HG03103 (cell line): ENCODE results near the gene SLC46A1.
A peak's percentile ranks its signal among the peaks of the same experiment; 100 is the strongest.

Experiments used
- ATAC-seq: cut with Tn5 transposase; IDR thresholded peaks from one replicate; pipeline ENCODE4 v1.9.1; 2021; ENCODE audit warnings: low read depth; ENCODE audit not compliant: unreplicated experiment

The SLC46A1 gene

DNA sequence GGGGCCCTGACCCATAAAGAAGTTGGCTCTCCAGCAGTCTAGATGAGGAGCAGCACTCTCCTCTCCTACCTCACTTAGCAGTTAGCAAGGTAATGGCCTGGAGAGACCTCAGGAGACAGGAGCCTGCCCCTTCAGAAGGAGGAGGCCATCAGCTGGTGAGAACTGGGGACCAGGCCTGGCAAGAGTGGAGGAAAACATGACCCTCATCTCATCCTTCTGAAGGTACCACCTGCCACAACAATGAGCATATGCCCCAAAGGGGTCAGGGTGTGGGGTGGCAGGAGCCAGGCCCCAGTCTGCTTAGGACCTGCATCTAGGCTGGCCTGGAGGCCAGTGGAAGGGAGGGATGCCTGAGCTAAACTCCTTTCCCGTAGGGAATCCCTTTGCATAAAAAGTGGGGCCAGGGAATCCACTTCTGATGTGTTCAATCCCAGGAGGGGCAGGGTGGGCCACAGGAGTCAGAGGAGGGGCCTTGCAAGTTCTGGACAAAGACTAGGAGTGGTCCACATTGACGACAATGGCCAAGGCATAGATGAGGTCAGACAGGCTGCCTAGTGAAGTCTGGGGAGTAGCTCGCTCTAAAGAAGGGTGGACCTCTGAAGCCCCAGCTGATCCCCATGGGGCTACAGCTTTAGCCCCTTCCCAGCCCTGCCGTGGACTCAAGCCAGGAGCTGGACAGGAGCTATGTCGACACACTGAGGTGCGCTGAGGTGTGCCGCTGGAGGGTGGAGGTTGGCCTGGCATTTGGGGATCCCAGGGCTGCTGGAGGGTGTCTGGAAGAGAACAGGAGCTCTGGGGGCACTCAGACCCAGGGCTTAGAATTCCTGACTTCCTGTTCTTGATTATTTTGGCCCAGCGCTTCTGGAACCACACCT is 42.0 kb downstream of the SLC46A1 start:
- ATAC-seq = no peak

DNA sequence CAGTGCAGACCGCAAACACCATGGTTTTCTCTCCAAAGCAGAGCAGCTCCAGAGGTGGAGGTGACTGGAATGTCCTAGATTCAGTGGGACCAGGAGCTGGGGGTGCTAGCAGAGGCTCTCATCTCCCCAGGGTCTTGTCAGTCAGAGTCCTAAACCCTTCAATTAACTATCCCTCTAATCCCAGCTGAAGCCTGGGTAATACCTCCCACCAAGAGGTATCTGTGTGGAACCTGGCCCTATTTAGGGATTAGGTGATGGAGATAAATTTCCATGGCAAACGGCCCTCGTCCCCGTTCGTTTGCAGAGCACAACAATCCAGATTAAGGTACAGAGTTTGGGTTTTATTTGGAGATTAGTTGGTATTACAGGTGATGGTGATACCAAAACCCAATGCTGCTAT is 42.8 kb downstream of the SLC46A1 start:
- ATAC-seq = no peak

DNA sequence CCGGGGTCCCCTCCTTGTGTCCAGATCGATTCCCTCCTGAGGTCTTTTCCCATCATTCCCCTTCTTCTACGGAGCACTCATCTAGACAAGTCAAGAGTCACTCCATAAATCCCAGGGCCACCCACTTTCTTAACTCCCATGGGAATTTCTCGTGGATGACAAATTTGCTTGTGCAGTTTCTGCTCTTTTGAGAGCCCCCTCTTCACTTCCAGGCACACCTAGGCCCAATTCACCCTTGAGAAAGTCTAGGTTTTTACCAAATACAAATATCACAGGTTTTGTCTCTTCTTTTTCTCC is 48.2 kb downstream of the SLC46A1 start:
- no peak for ATAC-seq

DNA sequence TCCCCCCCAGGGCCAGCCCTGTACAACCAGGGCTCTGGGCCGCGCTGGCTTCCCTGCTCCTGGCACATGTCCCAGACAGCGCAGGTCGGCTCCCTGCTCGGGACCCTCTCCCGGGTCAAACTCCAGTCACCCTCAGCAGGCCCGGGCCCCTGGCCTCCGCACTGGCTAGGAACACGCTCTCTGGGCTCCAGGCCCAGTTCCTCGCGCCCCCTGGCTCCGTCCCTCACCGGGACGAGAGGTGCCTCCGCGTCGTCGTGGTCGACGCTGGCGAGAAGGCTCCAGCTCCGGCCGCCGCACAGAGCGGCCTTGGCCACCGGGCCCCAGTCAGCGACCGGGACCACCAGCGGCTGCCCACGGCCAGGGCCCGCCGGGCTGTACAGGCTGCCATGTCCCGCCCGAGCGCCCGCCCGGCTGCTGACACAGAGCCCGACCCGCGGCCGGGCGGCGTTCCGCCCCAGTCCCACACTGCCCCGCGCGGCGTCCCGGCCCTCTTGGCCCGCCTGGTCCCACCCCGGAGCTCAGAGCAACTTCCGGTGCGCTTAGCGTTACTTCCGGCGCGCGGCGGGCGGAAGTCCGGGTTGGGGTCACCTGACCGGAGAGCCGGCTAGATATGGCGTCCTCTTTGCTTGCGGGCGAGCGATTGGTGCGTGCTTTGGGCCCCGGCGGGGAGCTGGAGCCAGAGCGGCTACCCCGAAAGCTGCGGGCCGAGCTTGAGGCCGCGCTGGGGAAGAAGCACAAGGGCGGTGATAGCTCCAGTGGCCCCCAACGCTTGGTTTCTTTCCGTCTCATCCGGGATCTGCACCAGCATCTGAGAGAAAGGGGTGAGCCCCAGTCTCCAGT is 48.7 kb downstream of the SLC46A1 start, which contains the start of gene POLDIP2:
Gene POLDIP2 (minus strand): TSS at position 467 of the 840 bp plus-strand sequence. CDS start 79 bp downstream, at position 388.
- ATAC-seq = peak; percentile 93

DNA sequence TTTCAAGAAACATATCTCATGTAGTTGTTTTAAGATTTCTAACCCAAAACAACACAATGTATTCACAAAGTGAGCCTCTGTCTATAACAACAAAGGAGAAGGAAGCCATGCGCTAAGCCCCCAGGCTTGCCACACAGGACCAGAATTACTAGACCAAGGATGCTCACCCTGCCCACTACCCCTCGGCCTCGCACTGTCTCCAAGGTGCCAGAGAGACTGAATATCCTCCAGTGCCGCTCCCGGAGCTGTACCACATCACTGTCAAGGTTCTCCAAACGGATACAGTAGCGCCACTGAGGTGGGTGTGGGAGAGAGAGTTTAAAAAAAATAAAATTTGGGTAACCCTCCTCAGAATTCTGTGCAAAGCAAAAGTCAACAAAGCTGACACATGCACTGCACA is 55.7 kb downstream of the SLC46A1 start:
- no peak for ATAC-seq

DNA sequence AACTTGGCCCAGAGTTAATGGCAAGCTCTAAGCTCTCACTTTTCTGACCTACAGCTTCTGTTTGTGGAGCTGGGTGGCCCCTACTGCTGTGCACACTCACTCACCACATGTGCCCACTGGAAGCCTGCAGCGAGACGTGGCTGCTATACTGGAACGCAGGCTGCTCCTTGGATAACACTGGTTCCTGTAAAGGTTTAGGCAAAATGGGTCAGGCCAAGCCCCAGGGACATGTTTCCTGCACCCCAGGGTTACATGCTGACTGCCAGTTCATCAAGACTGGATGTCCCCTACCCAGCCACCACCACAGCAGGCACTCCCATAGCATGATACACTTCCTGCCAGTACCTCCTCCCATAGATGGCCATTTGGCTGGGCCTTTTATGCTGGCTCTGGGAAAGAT is 57.0 kb downstream of the SLC46A1 start:
- no peak for ATAC-seq

DNA sequence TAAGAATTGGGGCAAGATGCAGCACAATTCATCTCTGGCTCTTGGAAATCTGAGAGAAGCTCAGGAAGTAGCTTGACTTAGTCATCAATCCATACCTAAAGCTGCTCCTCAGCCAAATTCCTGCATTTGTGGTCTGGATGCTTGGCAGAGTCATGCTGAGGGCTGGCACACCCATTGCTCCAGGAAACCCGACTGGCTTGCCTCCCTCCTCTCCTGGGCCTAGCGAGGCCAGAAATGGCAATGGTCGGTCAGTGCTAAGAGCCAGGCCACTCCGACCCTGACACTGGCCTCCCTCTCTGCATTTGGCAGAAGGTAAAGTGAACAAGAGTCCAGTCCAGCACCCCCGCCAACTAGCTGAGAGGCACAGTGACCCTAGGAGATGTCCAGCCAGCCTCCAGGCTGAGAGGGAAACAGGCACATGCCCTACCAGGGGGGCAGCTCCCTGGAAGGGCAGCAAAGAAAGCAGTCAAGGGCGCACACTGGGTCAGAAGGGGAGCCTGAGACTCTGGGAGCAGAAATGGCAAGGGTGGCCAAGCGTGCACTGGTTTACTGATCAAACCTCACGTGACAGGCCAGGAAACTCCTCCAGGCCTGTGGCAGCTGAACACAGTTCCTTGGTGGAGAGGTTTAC is 58.6 kb downstream of the SLC46A1 start:
- no peak for ATAC-seq

DNA sequence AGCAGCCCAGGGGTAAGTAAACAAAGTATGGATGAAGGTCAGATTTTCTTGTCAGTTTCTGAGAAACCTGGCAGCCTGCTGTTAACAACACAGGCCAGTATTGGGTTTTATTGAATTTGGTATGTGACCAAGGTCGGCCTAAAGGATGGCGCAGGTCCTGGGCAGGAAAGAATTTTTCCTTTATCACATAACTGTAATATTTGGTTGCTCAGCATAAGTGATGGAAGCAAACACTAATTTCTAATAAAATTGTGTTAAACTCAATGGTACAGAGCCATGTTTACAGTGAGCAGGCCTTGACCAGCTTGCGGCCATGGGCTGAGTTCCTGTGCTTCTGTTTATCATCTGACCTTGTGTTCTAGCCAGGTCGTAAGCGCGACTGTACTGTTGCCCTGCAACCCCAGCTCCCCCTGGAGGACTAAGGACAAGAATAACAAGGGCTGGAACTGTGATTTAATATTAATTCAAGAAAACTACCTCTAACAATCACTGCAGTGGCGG is 59.2 kb downstream of the SLC46A1 start:
- no peak for ATAC-seq

DNA sequence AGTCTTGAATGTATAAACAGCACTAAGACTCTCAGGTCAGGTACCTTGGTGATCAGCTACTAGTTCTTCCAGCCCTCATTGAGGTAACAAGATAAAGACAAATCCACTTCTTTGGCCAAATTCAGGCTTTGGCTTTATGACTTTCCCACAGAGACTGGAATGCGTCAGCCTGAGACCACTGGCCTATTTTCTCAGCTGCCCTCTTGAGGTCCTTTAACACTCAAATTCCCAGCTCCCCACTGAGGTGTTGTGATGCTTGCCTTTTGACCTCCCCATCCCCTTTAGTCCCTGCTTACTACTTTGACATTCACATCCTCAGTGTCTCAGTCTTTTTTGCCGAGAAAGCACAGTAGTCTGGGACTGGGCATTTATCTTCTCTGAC is 59.8 kb downstream of the SLC46A1 start:
- no peak for ATAC-seq

DNA sequence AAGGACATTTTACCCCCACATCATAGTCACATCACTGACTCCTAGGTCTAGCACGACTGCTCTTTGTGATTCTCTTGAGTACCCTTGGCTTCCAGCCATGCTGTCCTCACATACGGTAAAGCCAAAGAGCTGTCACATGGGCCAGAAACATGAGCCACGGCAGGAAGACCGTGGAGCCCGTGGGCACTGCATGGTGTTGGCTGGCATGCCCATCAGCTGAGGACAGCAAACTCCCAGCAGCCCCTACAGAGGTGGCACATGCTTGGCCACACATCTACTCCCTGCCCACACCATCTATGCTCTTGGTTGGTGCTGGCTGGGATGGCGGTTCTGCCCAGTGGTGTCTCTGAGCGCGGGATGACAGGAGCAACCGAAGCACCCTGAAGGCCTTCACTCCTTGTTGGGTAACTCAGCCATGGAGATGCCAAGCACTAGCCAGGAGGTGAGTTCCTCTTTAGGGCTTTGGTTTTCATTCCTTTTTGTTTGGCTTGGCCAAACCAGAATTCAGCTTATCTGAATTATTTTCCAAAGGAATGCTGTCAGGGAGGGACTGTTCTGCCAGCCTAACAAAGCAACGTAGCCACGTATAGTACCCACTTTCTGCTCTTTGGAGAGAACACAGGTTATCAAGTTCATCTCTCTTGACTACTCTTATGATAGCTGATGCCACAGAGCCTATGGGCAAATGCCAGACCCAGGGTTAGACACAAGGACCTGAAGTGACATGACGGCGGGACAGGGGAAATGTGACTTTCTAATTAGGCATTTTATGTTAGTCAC is 60.4 kb downstream of the SLC46A1 start:
- no peak for ATAC-seq
